Measurements from ENCODE around the gene BPIFB1. TPM values are rescaled to one million over a fixed set of nuclear protein-coding genes. Genes with fewer than 3 reads are reported as not detected.

Gene BPIFB1
- total RNA-seq, 1 donor from 2014 or later, result not detected

DNA sequence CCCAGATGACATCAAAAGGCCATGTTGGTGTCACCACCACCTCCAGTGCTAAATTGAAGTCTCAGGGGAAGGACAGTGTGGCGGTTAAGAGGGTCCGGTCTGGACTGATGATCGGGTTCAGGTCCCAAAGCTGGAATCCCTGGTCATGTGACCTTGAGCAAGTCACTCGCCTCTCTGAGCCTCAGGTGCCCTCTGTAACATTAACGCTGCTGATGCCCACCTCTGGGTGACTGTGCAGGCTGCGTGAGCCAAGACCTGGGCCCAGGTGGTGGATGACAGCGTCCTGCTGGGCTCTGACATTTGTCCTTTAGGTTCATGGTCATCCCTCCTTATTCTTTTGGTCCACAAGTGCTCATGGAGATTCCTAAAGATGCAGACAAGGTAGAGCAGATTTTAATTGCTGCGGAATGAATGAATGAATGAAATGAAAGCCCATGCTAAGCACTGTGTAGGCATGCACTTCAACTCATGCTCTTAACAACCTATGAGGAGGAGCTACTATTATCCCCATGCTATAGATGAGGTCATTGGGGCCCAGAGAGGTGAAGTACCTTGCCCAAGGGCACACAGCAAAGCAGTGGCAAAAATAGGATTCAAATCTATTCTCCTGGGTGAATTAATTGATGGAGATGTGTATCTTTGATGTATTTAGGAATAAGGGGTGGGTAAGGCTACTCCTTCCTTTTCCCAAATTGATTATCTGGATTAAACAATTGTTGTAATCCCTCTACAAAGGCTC is 649 bp upstream of the BPIFB1 start:
- Mint-ChIP-seq H3K9me3 (ENCODE audit: unreplicated experiment) (peaks cover 4% of the 10 kb centered on the region), H3K4me3 (ENCODE audit: unreplicated experiment) (no peak overlapping the region), H3K4me1 (ENCODE audit: low read depth, unreplicated experiment) (peaks cover 13% of the 10 kb centered on the region), H3K27ac (ENCODE audit: unreplicated experiment) (no peak overlapping the region), H3K27me3 (ENCODE audit: unreplicated experiment) (peaks cover 6% of the 10 kb centered on the region), H3K36me3 (ENCODE audit: unreplicated experiment) (no peaks in the 10 kb centered on the region)
- DNase-seq, result no peak
- TF ChIP-seq, protein P1, sequence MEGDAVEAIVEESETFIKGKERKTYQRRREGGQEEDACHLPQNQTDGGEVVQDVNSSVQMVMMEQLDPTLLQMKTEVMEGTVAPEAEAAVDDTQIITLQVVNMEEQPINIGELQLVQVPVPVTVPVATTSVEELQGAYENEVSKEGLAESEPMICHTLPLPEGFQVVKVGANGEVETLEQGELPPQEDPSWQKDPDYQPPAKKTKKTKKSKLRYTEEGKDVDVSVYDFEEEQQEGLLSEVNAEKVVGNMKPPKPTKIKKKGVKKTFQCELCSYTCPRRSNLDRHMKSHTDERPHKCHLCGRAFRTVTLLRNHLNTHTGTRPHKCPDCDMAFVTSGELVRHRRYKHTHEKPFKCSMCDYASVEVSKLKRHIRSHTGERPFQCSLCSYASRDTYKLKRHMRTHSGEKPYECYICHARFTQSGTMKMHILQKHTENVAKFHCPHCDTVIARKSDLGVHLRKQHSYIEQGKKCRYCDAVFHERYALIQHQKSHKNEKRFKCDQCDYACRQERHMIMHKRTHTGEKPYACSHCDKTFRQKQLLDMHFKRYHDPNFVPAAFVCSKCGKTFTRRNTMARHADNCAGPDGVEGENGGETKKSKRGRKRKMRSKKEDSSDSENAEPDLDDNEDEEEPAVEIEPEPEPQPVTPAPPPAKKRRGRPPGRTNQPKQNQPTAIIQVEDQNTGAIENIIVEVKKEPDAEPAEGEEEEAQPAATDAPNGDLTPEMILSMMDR (IDR thresholded peaks at IDR 0.05; ENCODE audit: partially characterized antibody, unreplicated experiment), result no peak

- peaks cover 2% of the 10 kb centered on the region for H3K9me3 Mint-ChIP-seq (ENCODE audit: unreplicated experiment)
Observed at GRCh38 chr20:33284284-33284683, 1.3 kb downstream of the BPIFB1 start.

DNA sequence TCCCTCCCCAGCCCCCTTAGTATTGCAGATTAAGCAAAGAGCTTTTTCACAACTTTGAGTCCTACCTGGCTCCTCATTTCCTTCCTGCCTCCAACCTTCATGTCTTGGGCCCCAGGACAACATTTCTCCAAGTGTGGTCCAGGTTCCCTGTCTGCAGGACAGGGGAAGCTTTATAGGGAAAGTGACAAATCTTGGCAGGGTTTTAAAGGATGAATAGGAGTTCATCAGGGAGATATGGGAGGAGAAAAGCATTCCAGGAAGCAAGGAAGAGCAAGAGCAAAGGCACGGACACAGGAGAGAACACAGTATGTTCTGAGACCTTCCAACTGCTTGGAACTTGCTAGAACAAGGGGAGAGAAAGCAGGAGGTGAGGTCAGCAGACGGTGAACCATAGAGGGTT is 1.9 kb downstream of the BPIFB1 start:
- H3K4me1 Mint-ChIP-seq (ENCODE audit: low read depth, unreplicated experiment), result peaks cover 2% of the 10 kb centered on the region
- H3K36me3 Mint-ChIP-seq (ENCODE audit: unreplicated experiment), result no peaks in the 10 kb centered on the region
- H3K27ac Mint-ChIP-seq (ENCODE audit: unreplicated experiment), result no peak overlapping the region
- DNase-seq, result no peak
- peaks cover 2% of the 10 kb centered on the region for H3K9me3 Mint-ChIP-seq (ENCODE audit: unreplicated experiment)
- TF ChIP-seq, protein P1 (IDR thresholded peaks at IDR 0.05; ENCODE audit: partially characterized antibody, unreplicated experiment), result no peak
- H3K27me3 Mint-ChIP-seq (ENCODE audit: unreplicated experiment), result peaks cover 4% of the 10 kb centered on the region
- H3K4me3 Mint-ChIP-seq (ENCODE audit: unreplicated experiment), result no peak overlapping the region

More at GRCh38 chr20:33284284-33284683, 1.3 kb downstream of the BPIFB1 start:
- Mint-ChIP-seq H3K27me3 (ENCODE audit: unreplicated experiment) (peaks cover 6% of the 10 kb centered on the region), H3K36me3 (ENCODE audit: unreplicated experiment) (no peaks in the 10 kb centered on the region), H3K4me3 (ENCODE audit: unreplicated experiment) (no peak overlapping the region), H3K27ac (ENCODE audit: unreplicated experiment) (no peak overlapping the region), H3K4me1 (ENCODE audit: low read depth, unreplicated experiment) (peaks cover 3% of the 10 kb centered on the region)
- DNase-seq, result no peak
- TF ChIP-seq, protein P1 (IDR thresholded peaks at IDR 0.05; ENCODE audit: partially characterized antibody, unreplicated experiment), result no peak

DNA sequence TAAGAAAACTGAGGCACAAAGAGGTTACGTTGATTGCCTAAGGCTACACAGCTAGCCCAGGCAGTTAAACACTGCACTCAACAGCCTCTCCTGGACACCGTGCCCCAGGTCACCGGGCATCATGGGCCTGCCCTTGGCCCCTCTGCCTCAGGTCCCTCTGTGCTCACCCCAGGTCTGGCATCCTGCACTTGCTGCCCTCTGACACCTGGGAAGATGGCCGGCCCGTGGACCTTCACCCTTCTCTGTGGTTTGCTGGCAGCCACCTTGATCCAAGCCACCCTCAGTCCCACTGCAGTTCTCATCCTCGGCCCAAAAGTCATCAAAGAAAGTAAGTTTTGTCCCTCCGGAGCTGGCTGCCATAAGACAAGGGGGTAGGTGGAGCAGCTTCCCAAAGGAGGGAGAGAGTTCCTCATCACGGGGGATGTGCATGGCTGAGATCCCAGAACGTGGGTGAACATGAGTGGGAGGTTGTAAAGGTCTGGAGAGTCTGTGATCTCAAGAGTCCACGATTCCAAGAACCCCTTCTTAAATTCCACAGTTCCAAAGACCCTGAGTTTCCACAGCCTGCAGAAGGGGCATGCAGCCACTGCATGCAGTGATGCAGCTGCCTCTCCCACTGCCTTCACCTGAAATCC is 3.0 kb downstream of the BPIFB1 start:
- H3K9me3 Mint-ChIP-seq (ENCODE audit: unreplicated experiment), result peaks cover 2% of the 10 kb centered on the region
- no peak overlapping the region for H3K4me3 Mint-ChIP-seq (ENCODE audit: unreplicated experiment)
- peaks cover 2% of the 10 kb centered on the region for H3K27me3 Mint-ChIP-seq (ENCODE audit: unreplicated experiment)
- H3K36me3 Mint-ChIP-seq (ENCODE audit: unreplicated experiment), result no peaks in the 10 kb centered on the region
- TF ChIP-seq, protein P1 (IDR thresholded peaks at IDR 0.05; ENCODE audit: partially characterized antibody, unreplicated experiment), result no peak
- H3K4me1 Mint-ChIP-seq (ENCODE audit: low read depth, unreplicated experiment), result no peaks in the 10 kb centered on the region
- no peak overlapping the region for H3K27ac Mint-ChIP-seq (ENCODE audit: unreplicated experiment)
- DNase-seq, result no peak

DNA sequence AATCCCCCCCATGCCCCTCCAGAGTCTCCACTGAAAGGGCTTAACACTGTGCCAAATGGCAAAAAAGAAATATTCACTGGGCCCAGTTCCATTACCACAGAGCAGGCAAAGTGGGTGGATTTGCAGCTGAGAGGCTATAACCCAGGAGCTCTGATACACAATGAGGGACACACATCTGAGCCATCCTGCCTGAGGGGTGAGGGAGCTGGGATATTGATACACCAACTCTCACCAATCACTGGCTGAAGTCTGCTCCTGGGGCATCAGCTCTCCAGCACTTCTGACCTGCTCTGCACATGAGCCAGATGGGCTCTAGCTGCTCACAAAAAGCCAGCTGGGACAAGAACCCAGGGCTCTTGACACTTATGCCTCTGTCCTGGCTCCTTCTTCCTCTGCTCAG is 4.9 kb downstream of the BPIFB1 start:
- DNase-seq, result no peak
- Mint-ChIP-seq H3K9me3 (ENCODE audit: unreplicated experiment) (no peaks in the 10 kb centered on the region), H3K36me3 (ENCODE audit: unreplicated experiment) (no peaks in the 10 kb centered on the region), H3K4me3 (ENCODE audit: unreplicated experiment) (no peak overlapping the region), H3K27me3 (ENCODE audit: unreplicated experiment) (peaks cover 4% of the 10 kb centered on the region), H3K27ac (ENCODE audit: unreplicated experiment) (no peak overlapping the region), H3K4me1 (ENCODE audit: low read depth, unreplicated experiment) (no peaks in the 10 kb centered on the region)
- TF ChIP-seq, protein P1 (IDR thresholded peaks at IDR 0.05; ENCODE audit: partially characterized antibody, unreplicated experiment), result no peak

All from glutamatergic neuron (in vitro differentiated cells).